HEK293 (cell line): ENCODE measurements around the gene HECTD2.
"Not testable (repeated sequence)": the region's sequence is repeated elsewhere in the genome, so short reads cannot be mapped to it uniquely, and the experiment has no call there.

Experiments used
- CTCF ChIA-PET: fragments of 350-600 bp; formaldehyde crosslinking; extraction: SDS; loops from one replicate; lab custom pipeline; 2021; ENCODE audit warnings: antibody characterized with exemption; lab: Yijun Ruan, JAX
- POLR2A ChIA-PET: fragments of 300-600 bp; formaldehyde crosslinking; extraction: SDS; loops from one replicate; lab custom pipeline; 2020; ENCODE audit warnings: antibody characterized with exemption, inconsistent platforms; lab: Yijun Ruan, JAX
- H3K27ac ChIP-seq: fragments of 200-500 bp; sonication (Bioruptor generic); 2 replicates; pipeline ENCODE4 v1.5.1; 2014; ENCODE audit warnings: low read depth, low read length, control low read depth, inconsistent platforms; ENCODE audit errors: extremely low read depth
- H3K36me3 ChIP-seq, 2 experiments: fragments of 200-500 bp in 1 of 2; sonication (Bioruptor generic) in 1 of 2; 1 replicate in 1 of 2; 2 replicates in 1 of 2; pipeline ENCODE4 v1.5.1; 2014 to 2017; ENCODE audit warnings: inconsistent platforms in 2 of 2, low read length in 2 of 2; ENCODE audit not compliant: control insufficient read depth in 2 of 2, insufficient read depth in 1 of 2
- H3K4me1 ChIP-seq: fragments of 200-500 bp; sonication (Bioruptor generic); 2 replicates; pipeline ENCODE4 v1.5.1; 2014; ENCODE audit warnings: mild to moderate bottlenecking, low read length, inconsistent platforms; ENCODE audit not compliant: control insufficient read depth, insufficient read depth
- H3K4me3 ChIP-seq: 2 replicates; pipeline ENCODE4 v1.5.1; 2011; ENCODE audit warnings: low read depth, mild to moderate bottlenecking, control low read depth, low read length, moderate library complexity
- H3K9me3 ChIP-seq: fragments of 200-500 bp; sonication (Bioruptor generic); 2 replicates; pipeline ENCODE4 v1.5.1; 2014; ENCODE audit warnings: low read depth, low read length, inconsistent platforms; ENCODE audit not compliant: control insufficient read depth, insufficient read depth
- AEBP2 ChIP-seq: fragments of 450-650 bp; formaldehyde crosslinking; IDR thresholded peaks from 2 replicates; pipeline ENCODE4 v1.5.1; 2016; ENCODE audit warnings: missing biosample characterization, missing genetic modification characterization, borderline replicate concordance
- KLF8 ChIP-seq: fragments of 450-650 bp; formaldehyde crosslinking; IDR thresholded peaks from 2 replicates; pipeline ENCODE4 v1.5.1; 2016; ENCODE audit warnings: missing biosample characterization, missing genetic modification characterization
- MYNN ChIP-seq: fragments of 450-650 bp; formaldehyde crosslinking; IDR thresholded peaks from 2 replicates; pipeline ENCODE4 v1.5.1; 2016; ENCODE audit warnings: missing biosample characterization, missing genetic modification characterization, borderline replicate concordance
- ZBTB8A ChIP-seq: fragments of 450-650 bp; formaldehyde crosslinking; IDR thresholded peaks from 2 replicates; pipeline ENCODE4 v1.5.1; 2016; ENCODE audit warnings: missing biosample characterization, missing genetic modification characterization
- ZEB2 ChIP-seq: fragments of 450-650 bp; formaldehyde crosslinking; IDR thresholded peaks from 2 replicates; pipeline ENCODE4 v1.5.1; 2016; ENCODE audit warnings: missing biosample characterization, missing genetic modification characterization
- ZFP37 ChIP-seq: fragments of 450-650 bp; formaldehyde crosslinking; IDR thresholded peaks from 2 replicates; pipeline ENCODE4 v1.5.1; 2016; ENCODE audit warnings: missing biosample characterization, missing genetic modification characterization
- ZNF211 ChIP-seq: fragments of 450-650 bp; formaldehyde crosslinking; IDR thresholded peaks from 2 replicates; pipeline ENCODE4 v1.5.1; 2016; ENCODE audit warnings: low read depth, missing biosample characterization, missing genetic modification characterization
- ZNF223 ChIP-seq: fragments of 450-650 bp; formaldehyde crosslinking; IDR thresholded peaks from 2 replicates; pipeline ENCODE4 v1.5.1; 2016; ENCODE audit warnings: missing biosample characterization, missing genetic modification characterization
- ZNF23 ChIP-seq: fragments of 450-650 bp; formaldehyde crosslinking; IDR thresholded peaks from 2 replicates; pipeline ENCODE4 v1.5.1; 2016; ENCODE audit warnings: missing biosample characterization, missing genetic modification characterization, borderline replicate concordance
- ZNF239 ChIP-seq: fragments of 450-650 bp; formaldehyde crosslinking; IDR thresholded peaks from 2 replicates; pipeline ENCODE4 v1.5.1; 2016; ENCODE audit warnings: missing biosample characterization, missing genetic modification characterization
- ZNF433 ChIP-seq: fragments of 450-650 bp; formaldehyde crosslinking; IDR thresholded peaks from 2 replicates; pipeline ENCODE4 v1.5.1; 2016; ENCODE audit warnings: missing biosample characterization, missing genetic modification characterization, low read depth
- ZNF544 ChIP-seq: fragments of 450-650 bp; formaldehyde crosslinking; IDR thresholded peaks from 2 replicates; pipeline ENCODE4 v1.5.0; 2017; ENCODE audit warnings: missing biosample characterization, missing genetic modification characterization
- ZNF549 ChIP-seq: fragments of 450-650 bp; IDR thresholded peaks from 2 replicates; pipeline ENCODE4 v1.5.1; 2018; ENCODE audit warnings: missing biosample characterization, missing genetic modification characterization, mild to moderate bottlenecking, inconsistent platforms, moderate library complexity
- ZNF580 ChIP-seq: fragments of 450-650 bp; formaldehyde crosslinking; IDR thresholded peaks from 2 replicates; pipeline ENCODE4 v1.5.1; 2016; ENCODE audit warnings: missing biosample characterization, missing genetic modification characterization
- ZNF623 ChIP-seq: fragments of 450-650 bp; formaldehyde crosslinking; IDR thresholded peaks from 2 replicates; pipeline ENCODE4 v1.5.1; 2016; ENCODE audit warnings: missing biosample characterization, missing genetic modification characterization
- ZNF629 ChIP-seq: fragments of 450-650 bp; formaldehyde crosslinking; IDR thresholded peaks from 2 replicates; pipeline ENCODE4 v1.5.1; 2017; ENCODE audit warnings: missing biosample characterization, missing genetic modification characterization
- ZNF654 ChIP-seq: fragments of 450-650 bp; formaldehyde crosslinking; IDR thresholded peaks from 2 replicates; pipeline ENCODE4 v1.5.1; 2016; ENCODE audit warnings: low read depth, missing biosample characterization, missing genetic modification characterization
- ZNF664 ChIP-seq: fragments of 450-650 bp; formaldehyde crosslinking; IDR thresholded peaks from 2 replicates; pipeline ENCODE4 v1.5.1; 2016; ENCODE audit warnings: missing biosample characterization, missing genetic modification characterization
- ZNF707 ChIP-seq: fragments of 450-650 bp; formaldehyde crosslinking; IDR thresholded peaks from 2 replicates; pipeline ENCODE4 v1.5.1; 2016; ENCODE audit warnings: missing biosample characterization, missing genetic modification characterization
- ZNF830 ChIP-seq: fragments of 450-650 bp; IDR thresholded peaks from 2 replicates; pipeline ENCODE4 v1.5.0; 2018; ENCODE audit warnings: missing biosample characterization, missing genetic modification characterization, low read depth, mild to moderate bottlenecking, moderate library complexity
- ZSCAN16 ChIP-seq: fragments of 450-650 bp; formaldehyde crosslinking; IDR thresholded peaks from 2 replicates; pipeline ENCODE4 v1.5.1; 2016; ENCODE audit warnings: missing biosample characterization, missing genetic modification characterization
- ZSCAN23 ChIP-seq: fragments of 450-650 bp; formaldehyde crosslinking; IDR thresholded peaks from 2 replicates; pipeline ENCODE4 v1.5.1; 2016; ENCODE audit warnings: missing biosample characterization, missing genetic modification characterization
- ZSCAN30 ChIP-seq: fragments of 450-650 bp; IDR thresholded peaks from 2 replicates; pipeline ENCODE4 v1.5.1; 2018; ENCODE audit warnings: missing biosample characterization, mild to moderate bottlenecking, missing genetic modification characterization, moderate library complexity
- TF ChIP-seq, protein P1 (sequence below): fragments of 450-650 bp; formaldehyde crosslinking; IDR thresholded peaks from 2 replicates; pipeline ENCODE4 v1.5.1; 2016; ENCODE audit warnings: missing biosample characterization, missing genetic modification characterization
- TF ChIP-seq, protein P2 (sequence below): fragments of 450-650 bp; formaldehyde crosslinking; IDR thresholded peaks from 2 replicates; pipeline ENCODE4 v1.5.1; 2016; ENCODE audit warnings: missing biosample characterization, missing genetic modification characterization, borderline replicate concordance

The HECTD2 gene

DNA sequence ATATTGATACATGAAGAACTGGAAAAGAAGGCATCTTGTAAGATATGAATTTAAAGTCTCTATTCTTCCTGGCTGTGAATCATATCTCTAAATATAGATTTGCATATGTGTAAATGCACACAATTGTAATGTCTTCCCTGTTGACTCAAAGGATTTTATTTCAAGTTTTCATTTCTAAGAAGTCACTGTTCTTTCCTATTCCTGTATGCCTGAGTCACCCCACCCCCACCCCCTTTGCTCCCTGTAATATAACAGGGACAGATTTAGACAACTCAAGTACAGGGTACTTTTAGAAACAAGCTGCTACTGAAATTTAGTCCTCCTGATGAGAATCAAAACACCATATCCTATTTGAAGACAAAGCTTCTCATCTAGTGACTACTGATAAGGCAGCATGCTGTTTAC lies 43.0 kb upstream of the HECTD2 start (continued):
- TF ChIP-seq ZNF433 (tag by site-specific recombination) = no peak

DNA sequence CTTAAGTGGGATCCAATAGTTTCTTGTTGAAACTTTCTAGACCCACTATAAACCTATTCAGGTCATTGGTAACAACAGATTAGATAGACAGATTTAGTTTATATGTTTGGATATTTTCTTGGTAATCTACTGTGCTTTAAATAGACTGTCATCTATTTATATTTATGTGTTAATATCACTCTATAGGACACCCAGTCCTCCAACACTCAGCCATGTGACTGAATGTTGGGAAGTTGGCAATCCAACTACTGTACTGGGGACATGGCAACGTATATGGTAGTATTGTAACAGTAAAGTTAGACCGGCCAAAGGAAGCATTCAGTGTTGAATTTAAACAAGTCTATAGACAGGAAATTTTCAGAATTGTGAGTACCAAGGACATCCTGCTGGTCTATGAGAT lies 42.6 kb upstream of the HECTD2 start:
- H3K4me1 ChIP-seq = peaks cover 5% of the 10 kb centered on the region; the same call in 1 of the 2 replicates
- no peak overlapping the region for H3K27ac ChIP-seq
- H3K4me3 ChIP-seq = no peak overlapping the region
- TF ChIP-seq ZNF549 (tag by site-specific recombination) = no peak
- no peak for TF ChIP-seq ZNF830 (tag by site-specific recombination)
- no peak for TF ChIP-seq KLF8 (tag by site-specific recombination)
- no peak for TF ChIP-seq ZNF629 (tag by site-specific recombination)
- TF ChIP-seq ZSCAN30 (tag by site-specific recombination) = no peak
- no peak for TF ChIP-seq ZNF239 (tag by site-specific recombination)
- no peak for TF ChIP-seq ZNF544
- TF ChIP-seq, protein P1, sequence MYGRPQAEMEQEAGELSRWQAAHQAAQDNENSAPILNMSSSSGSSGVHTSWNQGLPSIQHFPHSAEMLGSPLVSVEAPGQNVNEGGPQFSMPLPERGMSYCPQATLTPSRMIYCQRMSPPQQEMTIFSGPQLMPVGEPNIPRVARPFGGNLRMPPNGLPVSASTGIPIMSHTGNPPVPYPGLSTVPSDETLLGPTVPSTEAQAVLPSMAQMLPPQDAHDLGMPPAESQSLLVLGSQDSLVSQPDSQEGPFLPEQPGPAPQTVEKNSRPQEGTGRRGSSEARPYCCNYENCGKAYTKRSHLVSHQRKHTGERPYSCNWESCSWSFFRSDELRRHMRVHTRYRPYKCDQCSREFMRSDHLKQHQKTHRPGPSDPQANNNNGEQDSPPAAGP (tag by site-specific recombination) = no peak
- no peak for TF ChIP-seq ZNF664 (tag by site-specific recombination)
- TF ChIP-seq ZNF23 (tag by site-specific recombination) = no peak
- TF ChIP-seq ZSCAN16 (tag by site-specific recombination) = no peak
- TF ChIP-seq ZSCAN23 (tag by site-specific recombination) = no peak
- no peak for TF ChIP-seq MYNN
- no peak for TF ChIP-seq ZNF580 (tag by site-specific recombination)
- ChIA-PET CTCF (interaction anchor here (0.7 to 1.2 kb wide), 2 partner anchors 69 to 375 kb away, joined by 3 read pairs; no protein-coding TSS in a partner anchor), POLR2A (interaction anchor here (0.6 kb wide), 2 partner anchors 10 to 11 kb away, joined by 5 to 6 read pairs; no protein-coding TSS in a partner anchor)
- no peaks in the 10 kb centered on the region for H3K36me3 ChIP-seq
- H3K9me3 ChIP-seq = no peaks in the 10 kb centered on the region

- H3K4me3 ChIP-seq, POLR2A ChIA-PET, H3K36me3 ChIP-seq, H3K27ac ChIP-seq, H3K9me3 ChIP-seq, H3K4me1 ChIP-seq: not testable (repeated sequence)
- TF ChIP-seq ZNF654 (tag by site-specific recombination) = peak; percentile 37
- CTCF ChIA-PET = interaction anchor here (0.6 to 2.2 kb wide), 9 partner anchors 11 to 1064 kb away, joined by 3 to 18 read pairs (median 4); no protein-coding TSS in a partner anchor
Observed at GRCh38 chr10:91369978-91370589, 40.1 kb upstream of the HECTD2 start.

- Histone ChIP-seq H3K27ac (no peak overlapping the region), H3K9me3 (no peaks in the 10 kb centered on the region), H3K4me1 (peaks cover 9% of the 10 kb centered on the region; the same call in 1 of the 2 replicates), H3K36me3 (no peaks in the 10 kb centered on the region), H3K4me3 (no peak overlapping the region)
- CTCF ChIA-PET = interaction anchor here (0.5 to 1.3 kb wide), 3 partner anchors 16 to 75 kb away, joined by 3 to 4 read pairs (median 4); no protein-coding TSS in a partner anchor
- POLR2A ChIA-PET = no interaction called here
- TF ChIP-seq ZFP37 (no peak), AEBP2 (tag by site-specific recombination) (no peak), ZEB2 (tag by site-specific recombination) (no peak), ZNF211 (tag by site-specific recombination) (no peak), ZNF707 (tag by site-specific recombination) (no peak), ZBTB8A (tag by site-specific recombination) (no peak), ZNF223 (no peak), ZNF623 (no peak)
- TF ChIP-seq, protein P2, sequence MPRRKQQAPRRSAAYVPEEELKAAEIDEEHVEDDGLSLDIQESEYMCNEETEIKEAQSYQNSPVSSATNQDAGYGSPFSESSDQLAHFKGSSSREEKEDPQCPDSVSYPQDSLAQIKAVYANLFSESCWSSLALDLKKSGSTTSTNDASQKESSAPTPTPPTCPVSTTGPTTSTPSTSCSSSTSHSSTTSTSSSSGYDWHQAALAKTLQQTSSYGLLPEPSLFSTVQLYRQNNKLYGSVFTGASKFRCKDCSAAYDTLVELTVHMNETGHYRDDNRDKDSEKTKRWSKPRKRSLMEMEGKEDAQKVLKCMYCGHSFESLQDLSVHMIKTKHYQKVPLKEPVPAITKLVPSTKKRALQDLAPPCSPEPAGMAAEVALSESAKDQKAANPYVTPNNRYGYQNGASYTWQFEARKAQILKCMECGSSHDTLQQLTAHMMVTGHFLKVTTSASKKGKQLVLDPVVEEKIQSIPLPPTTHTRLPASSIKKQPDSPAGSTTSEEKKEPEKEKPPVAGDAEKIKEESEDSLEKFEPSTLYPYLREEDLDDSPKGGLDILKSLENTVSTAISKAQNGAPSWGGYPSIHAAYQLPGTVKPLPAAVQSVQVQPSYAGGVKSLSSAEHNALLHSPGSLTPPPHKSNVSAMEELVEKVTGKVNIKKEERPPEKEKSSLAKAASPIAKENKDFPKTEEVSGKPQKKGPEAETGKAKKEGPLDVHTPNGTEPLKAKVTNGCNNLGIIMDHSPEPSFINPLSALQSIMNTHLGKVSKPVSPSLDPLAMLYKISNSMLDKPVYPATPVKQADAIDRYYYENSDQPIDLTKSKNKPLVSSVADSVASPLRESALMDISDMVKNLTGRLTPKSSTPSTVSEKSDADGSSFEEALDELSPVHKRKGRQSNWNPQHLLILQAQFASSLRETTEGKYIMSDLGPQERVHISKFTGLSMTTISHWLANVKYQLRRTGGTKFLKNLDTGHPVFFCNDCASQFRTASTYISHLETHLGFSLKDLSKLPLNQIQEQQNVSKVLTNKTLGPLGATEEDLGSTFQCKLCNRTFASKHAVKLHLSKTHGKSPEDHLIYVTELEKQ (tag by site-specific recombination) = no peak
Observed at GRCh38 chr10:91374052-91374451, 36.1 kb upstream of the HECTD2 start.
